H1 (cell line): ENCODE data around the gene LAMA3.

Experiments
- EZH2 ChIP-seq: fragments of 200-600 bp; sonication (generic); IDR thresholded peaks from 2 replicates; pipeline ENCODE4 v1.7.1; 2012; ENCODE audit warnings: low read depth, mild to moderate bottlenecking, moderate library complexity, low read length, inconsistent platforms; ENCODE audit not compliant: severe bottlenecking
- YY1 ChIP-seq: IDR thresholded peaks from 2 replicates; pipeline ENCODE4 v1.6.1; 2011; ENCODE audit warnings: low read depth, mild to moderate bottlenecking, low read length
- TF ChIP-seq, protein P1 (sequence below), 3 experiments: IDR thresholded peaks; 1 replicate in 2 of 3; 2 replicates in 1 of 3; pipeline versions ENCODE4 v1.5.1 to v1.6.1; 2011; ENCODE audit warnings: low read length in 3 of 3, mild to moderate bottlenecking in 3 of 3, inconsistent platforms in 2 of 3, low read depth in 1 of 3, moderate library complexity in 1 of 3; ENCODE audit not compliant: insufficient read depth in 1 of 3; ENCODE audit errors: control extremely low read depth in 1 of 3

DNA sequence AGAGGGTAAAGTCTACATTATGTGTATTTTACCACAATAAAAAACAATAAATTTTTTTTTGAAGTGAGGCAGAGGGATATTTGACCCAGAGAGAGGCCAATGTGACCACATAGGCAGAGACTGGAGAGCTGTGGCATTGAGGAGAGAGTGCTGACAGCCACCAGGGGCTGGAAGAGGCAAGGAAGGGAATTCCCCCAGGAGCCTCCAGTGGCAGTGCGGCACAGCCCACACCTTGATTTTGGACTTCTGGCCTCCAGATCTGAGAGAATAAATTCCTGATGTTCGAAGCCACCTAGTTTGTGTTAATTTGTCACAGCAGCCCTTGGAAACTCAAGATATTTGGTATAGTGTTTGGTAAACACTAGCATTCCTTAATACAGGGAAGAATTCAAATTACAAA is 49.2 kb upstream of the LAMA3 start:
- TF ChIP-seq YY1 (no peak), EZH2 (no peak)
- TF ChIP-seq, protein P1, sequence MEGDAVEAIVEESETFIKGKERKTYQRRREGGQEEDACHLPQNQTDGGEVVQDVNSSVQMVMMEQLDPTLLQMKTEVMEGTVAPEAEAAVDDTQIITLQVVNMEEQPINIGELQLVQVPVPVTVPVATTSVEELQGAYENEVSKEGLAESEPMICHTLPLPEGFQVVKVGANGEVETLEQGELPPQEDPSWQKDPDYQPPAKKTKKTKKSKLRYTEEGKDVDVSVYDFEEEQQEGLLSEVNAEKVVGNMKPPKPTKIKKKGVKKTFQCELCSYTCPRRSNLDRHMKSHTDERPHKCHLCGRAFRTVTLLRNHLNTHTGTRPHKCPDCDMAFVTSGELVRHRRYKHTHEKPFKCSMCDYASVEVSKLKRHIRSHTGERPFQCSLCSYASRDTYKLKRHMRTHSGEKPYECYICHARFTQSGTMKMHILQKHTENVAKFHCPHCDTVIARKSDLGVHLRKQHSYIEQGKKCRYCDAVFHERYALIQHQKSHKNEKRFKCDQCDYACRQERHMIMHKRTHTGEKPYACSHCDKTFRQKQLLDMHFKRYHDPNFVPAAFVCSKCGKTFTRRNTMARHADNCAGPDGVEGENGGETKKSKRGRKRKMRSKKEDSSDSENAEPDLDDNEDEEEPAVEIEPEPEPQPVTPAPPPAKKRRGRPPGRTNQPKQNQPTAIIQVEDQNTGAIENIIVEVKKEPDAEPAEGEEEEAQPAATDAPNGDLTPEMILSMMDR (IDR thresholded peaks at IDR 0.05; ENCODE audit: control extremely low read depth in 1 of 3, insufficient read depth in 1 of 3, low read depth in 1 of 3, low read length in 3 of 3) = peak; percentile 45 to 49 (median 45)
